ENCODE measurements around the gene SLC22A8.

GRCh38 chr11:62988276-62988675 is 27.4 kb downstream of the SLC22A8 start:
- no peak for TF ChIP-seq POLR2A (IDR thresholded peaks at IDR 0.05)
- TF ChIP-seq CTCF (IDR thresholded peaks at IDR 0.05): no peak

All from body of pancreas (tissue), 4 donors.